8988T (cell line): ENCODE results near the gene MEGF6.

ENCODE experiments used
- DNase-seq: peaks from one replicate; pipeline ENCODE4 v3.0.0; 2011

The MEGF6 gene

GRCh38 chr1:3466366-3467075, 144.8 kb downstream of the MEGF6 start:
- DNase-seq = peak; percentile 23

- DNase-seq = peak; percentile 18
These were observed 145.4 kb downstream of the MEGF6 start for GRCh38 chr1:3465935-3466321.

DNA sequence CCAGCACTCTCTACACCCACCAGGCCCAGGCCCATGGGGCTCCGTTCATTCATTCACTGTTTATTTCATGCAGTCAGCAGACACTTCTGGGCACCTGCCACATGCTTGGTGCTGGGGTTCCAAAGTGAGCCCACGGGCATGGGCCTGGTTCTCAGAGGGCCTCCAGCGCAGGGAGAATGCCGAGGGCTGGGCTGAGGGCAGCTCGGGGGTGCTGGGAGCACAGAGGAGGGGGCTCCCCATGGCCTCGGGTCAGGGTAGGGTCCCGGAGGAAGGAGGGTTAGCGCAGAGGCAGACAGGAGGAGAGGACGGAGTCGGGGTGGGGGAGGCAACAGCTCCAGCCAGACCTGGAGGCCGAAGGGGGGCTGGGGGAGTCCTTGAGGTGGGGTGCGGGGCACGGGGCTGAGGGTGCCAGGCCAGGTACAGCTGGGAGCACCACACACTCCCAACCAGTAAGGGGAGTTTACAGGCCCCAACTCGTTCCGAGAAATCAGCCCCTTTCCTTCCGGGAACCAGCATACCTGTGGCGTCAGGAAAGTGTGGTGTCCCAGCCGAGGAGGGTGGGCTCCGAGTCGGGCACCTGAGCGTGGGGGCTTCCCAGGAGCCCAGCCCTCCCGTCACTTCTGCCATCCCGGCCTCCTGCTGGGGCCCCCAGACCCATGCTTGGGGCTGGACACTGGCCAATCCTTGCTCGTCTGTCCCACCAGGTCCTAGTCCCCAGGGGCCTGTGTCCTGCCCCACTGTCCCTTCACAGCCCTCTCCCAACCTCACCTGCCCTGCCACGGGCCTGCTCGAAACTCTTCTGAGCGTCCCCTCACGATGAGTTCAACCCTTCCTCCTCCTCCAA, 146.0 kb downstream of the MEGF6 start:
- peak; percentile 13 for DNase-seq

DNA sequence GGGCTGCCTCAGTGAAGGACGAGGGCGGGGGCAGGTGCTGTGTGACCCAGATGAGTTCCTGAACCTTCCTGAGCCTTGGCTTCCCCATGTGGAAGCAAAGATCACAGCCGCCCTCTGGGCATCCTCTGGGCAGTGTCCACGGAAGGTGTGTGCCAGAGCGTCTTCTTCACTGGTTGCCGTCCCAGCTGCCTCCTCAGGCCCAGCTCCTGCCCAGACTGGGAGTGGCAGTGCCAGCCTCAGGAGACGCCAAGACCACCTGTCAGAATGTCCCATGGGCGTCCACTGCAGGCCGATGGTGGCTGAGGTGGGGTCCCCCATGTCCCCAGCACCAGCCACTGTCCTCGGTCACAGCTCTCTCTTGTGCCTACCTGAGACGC, 146.7 kb downstream of the MEGF6 start:
- DNase-seq = peak; percentile 17

DNA sequence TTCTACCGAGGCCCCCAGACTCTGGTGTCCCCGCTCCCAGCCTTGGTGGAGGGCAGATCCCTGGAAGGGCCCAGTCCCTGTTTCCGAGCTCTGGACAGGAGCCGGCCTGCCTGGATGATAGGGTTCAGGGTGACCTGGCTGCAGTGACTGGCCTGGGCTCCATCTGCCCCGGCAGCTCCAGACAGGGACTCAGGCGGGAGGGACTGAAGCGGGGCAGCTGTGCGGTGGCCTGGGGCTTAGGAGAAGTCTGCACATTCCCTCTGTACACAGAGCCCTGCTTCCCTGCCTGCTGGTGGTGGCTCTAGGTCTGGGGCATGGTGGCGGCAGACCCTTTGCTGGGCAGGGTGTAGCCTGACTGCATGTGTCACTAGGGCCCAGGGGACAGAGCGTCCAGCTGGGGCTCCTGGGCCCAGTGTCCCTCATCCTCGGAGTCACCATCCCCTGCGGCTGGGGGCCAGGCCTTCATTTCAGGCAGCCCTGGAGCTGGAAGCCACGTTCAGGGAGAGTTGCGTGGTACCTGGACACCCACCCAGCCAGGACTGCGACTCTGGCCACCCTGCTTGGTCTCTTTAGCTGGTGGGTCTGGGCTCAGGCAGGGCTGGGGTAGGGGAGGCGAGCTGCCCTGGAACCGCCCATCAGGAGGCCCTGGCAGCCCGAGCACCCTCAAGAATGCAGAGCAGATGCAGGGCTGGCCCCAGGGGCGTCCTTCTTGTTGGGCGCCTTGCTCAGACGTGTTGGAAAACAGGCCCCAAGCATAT, 147.2 kb downstream of the MEGF6 start:
- peak; percentile 6 for DNase-seq

DNA sequence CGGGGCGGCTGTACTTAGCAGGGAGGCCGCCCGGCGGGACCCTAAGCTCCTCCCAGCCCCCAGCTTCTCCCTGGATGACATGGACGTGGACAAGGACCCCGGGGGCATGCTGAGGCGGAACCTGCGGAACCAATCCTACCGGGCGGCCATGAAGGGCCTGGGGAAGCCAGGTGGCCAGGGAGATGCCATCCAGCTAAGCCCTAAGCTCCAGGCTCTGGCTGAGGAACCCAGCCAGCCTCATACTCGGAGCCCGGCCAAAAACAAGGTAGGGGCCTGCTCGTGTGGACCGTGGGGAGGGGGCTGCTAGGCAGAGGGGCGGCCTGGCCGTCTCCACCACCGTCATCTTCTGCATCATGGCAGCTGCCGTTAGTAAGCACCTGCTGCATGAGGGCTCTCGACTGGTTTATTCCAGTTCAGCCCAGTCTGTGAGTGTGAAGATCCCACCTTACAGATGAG, 147.9 kb downstream of the MEGF6 start:
- no peak for DNase-seq

DNA sequence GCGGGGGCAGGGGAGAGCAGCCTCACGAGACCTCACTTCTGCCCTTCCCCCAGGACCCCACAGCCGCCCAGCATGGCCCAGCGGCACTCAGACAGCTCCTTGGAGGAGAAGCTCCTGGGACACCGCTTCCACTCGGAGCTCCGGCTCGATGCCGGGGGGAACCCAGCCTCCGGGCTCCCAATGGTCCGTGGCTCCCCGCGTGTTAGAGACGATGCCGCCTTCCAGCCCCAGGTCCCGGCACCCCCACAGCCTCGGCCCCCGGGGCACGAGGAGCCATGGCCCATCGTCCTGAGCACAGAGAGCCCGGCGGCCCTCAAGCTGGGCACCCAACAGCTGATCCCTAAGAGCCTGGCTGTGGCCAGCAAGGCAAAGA, 148.3 kb downstream of the MEGF6 start:
- no peak for DNase-seq

DNA sequence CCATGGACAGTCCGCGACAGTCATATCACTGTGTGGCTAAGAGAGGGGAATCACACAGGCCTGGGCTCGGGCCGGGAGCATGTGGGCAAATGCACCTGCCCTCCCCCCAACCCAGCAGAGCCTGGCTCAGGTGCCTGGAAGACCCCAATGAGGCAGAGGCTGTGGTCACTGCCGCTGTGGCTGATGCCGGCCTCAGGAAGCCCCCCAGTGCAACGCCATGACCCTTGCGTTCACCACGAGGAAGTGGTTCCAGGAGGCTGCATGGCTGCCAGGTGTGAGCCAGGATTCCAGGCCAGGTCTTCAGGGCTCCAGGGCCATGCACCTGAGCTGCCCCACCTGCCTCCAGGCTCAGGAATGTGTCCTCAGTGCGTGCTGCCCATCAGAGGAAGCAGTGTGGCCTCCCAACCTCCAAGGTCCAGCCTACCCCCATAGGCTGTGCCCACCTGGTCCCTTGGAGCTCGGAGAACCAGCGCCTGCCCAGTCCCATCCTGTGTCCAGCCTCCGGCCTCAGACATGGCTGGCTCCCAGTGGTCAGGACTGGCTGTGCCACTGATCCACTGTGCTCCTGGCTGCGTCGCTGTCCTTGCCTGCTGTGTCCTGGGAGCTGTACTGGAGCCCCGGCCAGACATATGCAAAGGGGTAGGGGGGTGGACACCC, 148.8 kb downstream of the MEGF6 start:
- DNase-seq = no peak

- no peak for DNase-seq
These were observed 149.4 kb downstream of the MEGF6 start for GRCh38 chr1:3461934-3462275.

GRCh38 chr1:3461238-3461933, 149.9 kb downstream of the MEGF6 start:
- DNase-seq = no peak

- peak; percentile 38 for DNase-seq
These were observed 150.6 kb downstream of the MEGF6 start for GRCh38 chr1:3460672-3461131.

- DNase-seq = peak; percentile 9
These were observed 151.2 kb downstream of the MEGF6 start for GRCh38 chr1:3459940-3460671.

DNA sequence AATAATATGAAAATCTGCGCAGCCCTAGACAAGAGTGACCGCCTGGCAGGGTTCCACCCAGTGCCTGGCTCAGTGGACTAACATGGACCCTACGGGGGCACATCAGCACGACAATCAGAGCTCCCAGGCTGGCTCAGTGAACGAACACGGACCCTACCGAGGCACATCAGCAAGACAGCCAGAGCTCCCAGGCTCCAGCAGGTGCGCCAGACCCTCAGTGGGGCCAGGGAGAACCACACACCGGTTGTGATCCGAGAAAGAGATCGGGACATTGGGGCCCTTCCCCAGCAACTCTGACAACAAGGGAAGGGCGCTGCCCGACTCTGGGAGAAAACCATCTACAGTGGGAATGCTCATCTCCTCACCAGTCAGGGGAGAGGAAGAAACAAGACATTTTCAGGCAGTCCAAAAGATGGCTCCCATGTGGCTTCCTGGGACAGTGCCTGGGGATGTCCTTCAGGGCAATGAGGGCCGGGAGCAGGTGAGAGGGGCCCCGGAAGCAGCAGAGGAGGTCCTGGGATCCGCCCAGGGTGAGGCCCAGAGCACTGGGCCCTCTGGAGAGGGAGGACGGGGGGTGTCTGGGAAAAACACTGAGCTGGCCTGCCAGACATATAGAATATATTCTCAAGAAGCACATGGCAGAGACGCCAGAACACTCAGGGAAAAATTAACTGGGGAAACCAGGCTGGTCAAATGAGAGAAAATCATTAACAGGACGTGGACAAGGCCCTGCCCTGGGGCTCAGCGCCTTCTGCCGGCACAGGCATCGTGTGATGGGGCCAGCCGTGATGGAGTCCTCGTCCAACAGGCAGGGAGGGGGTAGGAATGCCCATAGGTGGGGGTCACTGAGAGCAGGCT, 152.0 kb downstream of the MEGF6 start:
- DNase-seq = peak; percentile 14

DNA sequence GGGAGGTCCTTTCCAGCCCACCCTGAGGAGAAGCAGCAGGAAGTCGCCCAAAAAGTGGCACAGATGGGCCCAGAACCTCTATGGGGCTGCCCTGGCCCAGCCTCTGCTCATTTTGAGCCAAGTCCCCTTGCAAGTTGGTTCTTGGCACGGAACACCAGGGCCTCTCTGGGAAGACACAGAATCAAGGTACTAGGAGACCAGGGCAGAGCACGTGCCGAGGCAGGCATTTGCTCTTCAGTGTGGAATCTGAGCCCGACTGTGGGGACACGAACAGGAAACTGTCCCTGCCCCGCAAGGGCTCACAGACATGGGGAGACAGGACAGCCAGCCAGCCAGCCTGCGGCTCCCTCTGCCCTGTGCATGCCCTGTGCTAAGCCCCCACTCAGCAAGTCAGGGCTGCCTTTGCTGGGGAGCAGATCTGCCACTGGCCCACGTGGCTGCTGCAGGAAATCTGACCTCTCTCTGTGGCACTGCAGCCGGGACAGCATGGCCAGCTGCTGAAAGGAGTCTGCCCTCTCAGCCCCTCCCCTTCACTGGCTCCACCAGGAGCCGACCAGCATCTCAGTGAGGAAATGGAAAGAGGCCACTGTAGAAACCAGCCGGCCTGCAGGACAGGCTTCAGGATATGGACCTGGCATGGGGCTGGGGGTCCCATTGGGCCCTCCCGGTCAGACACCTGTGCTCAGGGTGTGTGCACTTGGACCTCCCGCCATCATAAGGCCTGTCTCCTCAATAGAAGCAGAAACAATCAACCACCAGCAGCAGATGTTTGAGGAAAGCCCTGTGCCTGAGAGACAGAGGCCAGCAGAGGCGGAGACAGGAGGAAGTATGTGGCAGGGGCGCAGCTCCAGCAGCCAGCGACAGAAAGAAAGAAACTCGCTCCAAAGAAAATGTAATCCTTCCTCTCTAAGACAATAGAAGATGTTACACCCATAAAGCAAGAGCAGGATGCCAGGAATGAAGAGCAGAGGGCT, 153.1 kb downstream of the MEGF6 start:
- no peak for DNase-seq

GRCh38 chr1:3456964-3457909, 154.1 kb downstream of the MEGF6 start:
- no peak for DNase-seq

DNA sequence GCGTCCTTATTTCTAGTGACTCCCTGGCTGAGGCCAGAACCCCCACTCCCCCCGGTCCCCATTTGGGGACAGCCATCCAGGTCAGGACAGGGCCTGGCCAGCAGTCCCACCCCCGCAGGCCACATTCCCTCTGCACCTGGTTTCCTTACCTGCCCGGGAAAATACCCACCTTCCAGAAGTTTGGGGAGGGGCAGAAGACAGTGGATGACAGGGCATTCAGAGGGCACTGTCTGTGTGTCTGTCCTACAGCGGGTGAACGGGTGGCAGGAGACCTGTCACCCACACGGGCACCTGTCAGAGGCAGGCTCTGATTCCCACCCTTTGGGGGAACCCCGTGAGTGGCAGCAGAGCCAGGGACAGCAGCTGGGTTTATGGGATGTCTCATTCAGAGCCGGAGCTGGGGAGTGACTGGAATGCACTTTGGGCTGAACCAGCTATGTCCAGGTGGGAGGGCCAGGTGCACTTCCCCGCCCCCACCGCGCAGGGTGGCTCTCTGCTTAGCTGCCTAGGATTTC, 154.8 kb downstream of the MEGF6 start:
- DNase-seq = no peak

- no peak for DNase-seq
These were observed 155.4 kb downstream of the MEGF6 start for GRCh38 chr1:3455670-3456448.
